ENCODE results near the gene SLC49A3. TPM values are rescaled to one million over a fixed set of nuclear protein-coding genes. Genes with fewer than 3 reads are reported as not detected.
"Not testable (repeated sequence)": the region's sequence is repeated elsewhere in the genome, so short reads cannot be mapped to it uniquely, and the experiment has no call there.

SLC49A3 gene
- total RNA-seq, 1 experiment from 2014 or later, result 0.47 TPM

DNA sequence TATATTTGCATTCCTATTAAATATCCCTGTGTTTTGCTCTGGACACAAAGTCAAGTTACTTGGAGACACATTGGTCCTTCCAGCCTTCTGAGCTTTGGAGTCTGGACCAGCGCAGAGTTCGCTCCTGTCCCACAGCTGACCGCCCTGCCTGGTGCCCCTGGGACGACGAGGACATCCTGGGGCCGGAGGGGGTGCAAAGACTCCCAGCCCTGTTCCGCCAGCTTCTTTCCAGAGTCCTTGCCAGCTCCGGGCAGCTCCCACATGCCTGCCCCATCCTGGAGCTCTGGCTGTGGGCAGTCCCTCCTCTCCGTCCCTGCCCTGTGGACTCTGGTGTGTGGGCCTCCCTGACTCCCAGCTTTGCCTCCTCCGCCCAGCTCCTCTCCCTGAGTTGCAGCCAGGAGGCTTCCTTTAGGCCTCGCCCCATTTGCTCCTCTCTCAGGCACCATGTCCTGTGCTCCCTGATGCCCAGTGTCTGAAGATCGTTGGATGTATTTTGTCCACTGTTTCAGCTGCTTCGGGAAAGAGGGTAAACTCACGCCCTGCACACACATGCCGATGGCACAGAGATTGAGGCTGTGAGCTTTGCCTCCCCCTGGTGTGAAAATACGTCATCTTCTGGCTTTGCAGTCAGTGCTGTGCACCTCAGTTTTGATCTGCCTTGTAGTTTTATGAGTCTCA lies 11.8 kb upstream of the SLC49A3 start:
- H3K4me1 ChIP-seq (ENCODE audit: insufficient read depth, low read length, poor library complexity, severe bottlenecking), result peaks cover 8% of the 10 kb centered on the region
- H3K9me3 ChIP-seq (ENCODE audit: low read depth, low read length, poor library complexity, severe bottlenecking), result no peaks in the 10 kb centered on the region
- H3K4me3 ChIP-seq (ENCODE audit: low read depth, low read length, poor library complexity, severe bottlenecking), result no peak overlapping the region
- BruUV-seq (replicated peaks), result no TSS peak
- no peak overlapping the region for H3K27ac ChIP-seq (ENCODE audit: low read depth, low read length, poor library complexity, severe bottlenecking)
- ChIA-PET CTCF (interaction anchor here (1.2 kb wide), 1 partner anchor 17 kb away, joined by 3 read pairs; no protein-coding TSS in a partner anchor), POLR2A (ENCODE audit: low non-redundant PET) (no interaction called here)
- no peaks in the 10 kb centered on the region for H3K36me3 ChIP-seq (ENCODE audit: insufficient read depth, low read length, poor library complexity, severe bottlenecking)
- H3K27me3 ChIP-seq (replicated peaks; ENCODE audit: insufficient read depth, low read depth, low read length, poor library complexity), result no peaks in the 10 kb centered on the region
- no peak for DNase-seq (ENCODE audit: low spot score)
- intact Hi-C loops (cut with micrococcal nuclease; ENCODE audit: unreplicated experiment), result no loop called here
- TF ChIP-seq EZH2 (IDR thresholded peaks at IDR 0.05; ENCODE audit: borderline replicate concordance, low read depth, low read length, poor library complexity, severe bottlenecking), result no peak
- TF ChIP-seq, protein P1, sequence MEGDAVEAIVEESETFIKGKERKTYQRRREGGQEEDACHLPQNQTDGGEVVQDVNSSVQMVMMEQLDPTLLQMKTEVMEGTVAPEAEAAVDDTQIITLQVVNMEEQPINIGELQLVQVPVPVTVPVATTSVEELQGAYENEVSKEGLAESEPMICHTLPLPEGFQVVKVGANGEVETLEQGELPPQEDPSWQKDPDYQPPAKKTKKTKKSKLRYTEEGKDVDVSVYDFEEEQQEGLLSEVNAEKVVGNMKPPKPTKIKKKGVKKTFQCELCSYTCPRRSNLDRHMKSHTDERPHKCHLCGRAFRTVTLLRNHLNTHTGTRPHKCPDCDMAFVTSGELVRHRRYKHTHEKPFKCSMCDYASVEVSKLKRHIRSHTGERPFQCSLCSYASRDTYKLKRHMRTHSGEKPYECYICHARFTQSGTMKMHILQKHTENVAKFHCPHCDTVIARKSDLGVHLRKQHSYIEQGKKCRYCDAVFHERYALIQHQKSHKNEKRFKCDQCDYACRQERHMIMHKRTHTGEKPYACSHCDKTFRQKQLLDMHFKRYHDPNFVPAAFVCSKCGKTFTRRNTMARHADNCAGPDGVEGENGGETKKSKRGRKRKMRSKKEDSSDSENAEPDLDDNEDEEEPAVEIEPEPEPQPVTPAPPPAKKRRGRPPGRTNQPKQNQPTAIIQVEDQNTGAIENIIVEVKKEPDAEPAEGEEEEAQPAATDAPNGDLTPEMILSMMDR (conservative IDR thresholded peaks at IDR 0.05; ENCODE audit: low read depth, low read length), result peak; percentile 24; the same call in 1 of the 2 replicates

DNA sequence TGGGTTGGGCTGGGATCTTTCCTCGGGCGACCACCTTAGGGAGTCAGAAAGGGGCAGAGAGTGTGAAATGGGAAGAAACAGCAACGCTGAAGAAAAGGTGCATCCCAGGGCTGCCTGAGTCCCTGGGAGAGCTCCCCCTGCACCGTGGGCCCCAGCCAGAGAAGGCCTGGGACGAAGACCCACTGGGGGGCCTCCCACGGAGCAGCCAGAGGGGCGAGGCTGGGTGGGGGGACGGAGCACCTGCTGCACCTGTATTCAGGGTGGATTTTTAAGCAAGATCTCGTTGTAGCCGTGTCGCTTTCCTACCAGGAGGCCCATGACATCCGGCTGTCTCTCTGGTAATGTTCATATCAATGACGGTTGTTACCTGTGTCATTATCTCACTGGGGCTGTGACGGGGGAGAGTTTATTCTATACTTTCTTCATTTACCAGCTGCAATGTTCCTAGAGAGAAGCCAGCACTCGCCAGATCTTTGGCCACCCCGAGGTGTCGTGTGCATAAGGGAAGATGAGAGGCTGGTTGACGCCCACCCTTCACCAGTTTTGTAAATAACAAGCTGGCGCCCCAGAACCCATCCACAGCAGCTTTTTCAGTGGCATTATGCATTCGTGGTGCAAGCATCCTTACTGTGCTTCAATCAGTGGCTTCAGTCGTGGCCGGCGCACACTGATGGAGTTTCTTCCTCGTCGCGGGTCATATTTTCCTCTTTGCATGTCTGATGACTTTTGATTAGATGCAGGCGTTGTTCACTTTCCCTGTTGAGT lies 11.0 kb upstream of the SLC49A3 start:
- intact Hi-C loops (cut with micrococcal nuclease; ENCODE audit: unreplicated experiment), result no loop called here
- ChIA-PET CTCF (interaction anchor here (1.2 kb wide), 1 partner anchor 16 kb away, joined by 3 read pairs; no protein-coding TSS in a partner anchor), POLR2A (ENCODE audit: low non-redundant PET) (interaction anchor here (0.7 kb wide), 1 partner anchor 182 kb away, joined by 4 read pairs; no protein-coding TSS in a partner anchor)
- BruUV-seq (replicated peaks), result no TSS peak
- no peak for TF ChIP-seq EZH2 (IDR thresholded peaks at IDR 0.05; ENCODE audit: borderline replicate concordance, low read depth, low read length, poor library complexity, severe bottlenecking)
- TF ChIP-seq, protein P1 (conservative IDR thresholded peaks at IDR 0.05; ENCODE audit: low read depth, low read length), result no peak
- Histone ChIP-seq H3K4me3 (ENCODE audit: low read depth, low read length, poor library complexity, severe bottlenecking) (no peak overlapping the region), H3K4me1 (ENCODE audit: insufficient read depth, low read length, poor library complexity, severe bottlenecking) (peaks cover 8% of the 10 kb centered on the region), H3K27me3 (replicated peaks; ENCODE audit: insufficient read depth, low read depth, low read length, poor library complexity) (no peaks in the 10 kb centered on the region), H3K27ac (ENCODE audit: low read depth, low read length, poor library complexity, severe bottlenecking) (peak overlapping the region; percentile 67), H3K9me3 (ENCODE audit: low read depth, low read length, poor library complexity, severe bottlenecking) (no peaks in the 10 kb centered on the region), H3K36me3 (ENCODE audit: insufficient read depth, low read length, poor library complexity, severe bottlenecking) (no peaks in the 10 kb centered on the region)
- no peak for DNase-seq (ENCODE audit: low spot score)

DNA sequence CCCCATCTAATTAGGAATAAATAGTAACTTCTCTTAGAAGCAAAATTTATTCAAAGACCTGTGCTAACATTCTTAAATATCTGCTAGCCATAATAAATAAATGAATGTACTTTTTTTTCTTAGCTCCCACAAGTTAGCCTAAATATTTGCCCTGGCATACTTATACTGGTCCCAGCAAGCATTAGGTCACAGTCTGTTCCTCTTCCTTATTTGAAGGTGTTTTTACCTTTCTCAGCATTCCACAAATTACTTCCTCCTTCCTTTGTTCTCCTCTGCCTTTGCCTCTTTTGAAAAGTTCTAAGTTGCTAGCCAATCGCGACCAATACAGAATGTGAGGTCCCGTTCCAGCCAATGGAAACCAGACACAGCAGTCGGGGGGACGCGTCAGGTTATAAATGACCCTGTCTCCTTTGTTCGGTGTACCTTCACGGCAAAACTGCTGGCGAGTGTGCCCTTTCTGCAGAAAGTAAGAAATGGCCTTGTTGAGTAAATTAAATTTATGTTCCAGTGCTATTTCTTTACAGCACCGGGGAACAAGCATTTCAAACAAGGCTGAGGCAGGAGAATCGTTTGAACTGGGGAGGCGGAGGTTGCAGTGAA lies 5.5 kb upstream of the SLC49A3 start:
- BruUV-seq (replicated peaks); H3K4me1 ChIP-seq (ENCODE audit: insufficient read depth, low read length, poor library complexity, severe bottlenecking); DNase-seq (ENCODE audit: low spot score); POLR2A ChIA-PET (ENCODE audit: low non-redundant PET); H3K27ac ChIP-seq (ENCODE audit: low read depth, low read length, poor library complexity, severe bottlenecking); H3K4me3 ChIP-seq (ENCODE audit: low read depth, low read length, poor library complexity, severe bottlenecking); intact Hi-C loops (cut with micrococcal nuclease; ENCODE audit: unreplicated experiment); H3K27me3 ChIP-seq (replicated peaks; ENCODE audit: insufficient read depth, low read depth, low read length, poor library complexity); H3K9me3 ChIP-seq (ENCODE audit: low read depth, low read length, poor library complexity, severe bottlenecking); H3K36me3 ChIP-seq (ENCODE audit: insufficient read depth, low read length, poor library complexity, severe bottlenecking): not testable (repeated sequence)
- CTCF ChIA-PET, result interaction anchor here (0.8 kb wide), 1 partner anchor 11 kb away, joined by 3 read pairs; no protein-coding TSS in a partner anchor

Measured in A673 (cell line).